T-helper 2 cell treated with Interferon-gamma antibody and Interleukin-4, amounts not matched to agents 5 μg/mL and 100 μg/mL, for 36 hours (primary cell): ENCODE measurements around the gene F12.
A peak's percentile ranks its signal among the peaks of the same experiment; 100 is the strongest.

Source experiments
- DNase-seq: peaks from one replicate; pipeline ENCODE4 v3.0.0; 2021; ENCODE audit warnings: low spot score
- H3K27ac Mint-ChIP-seq: one replicate; pipeline ENCODE4 v1.8.0; 2021; ENCODE audit warnings: mild to moderate bottlenecking, mixed read lengths
- H3K27me3 Mint-ChIP-seq: one replicate; pipeline ENCODE4 v1.8.0; 2021; ENCODE audit warnings: low read depth, mixed read lengths
- H3K36me3 Mint-ChIP-seq: one replicate; pipeline ENCODE4 v1.8.0; 2021; ENCODE audit warnings: low read depth, mixed read lengths
- H3K4me1 Mint-ChIP-seq: one replicate; pipeline ENCODE4 v1.8.0; 2021; ENCODE audit warnings: low read depth, mixed read lengths
- H3K4me3 Mint-ChIP-seq: one replicate; pipeline ENCODE4 v1.8.0; 2022; ENCODE audit warnings: mild to moderate bottlenecking, moderate library complexity, mixed read lengths
- H3K9me3 Mint-ChIP-seq: one replicate; pipeline ENCODE4 v1.8.0; 2021; ENCODE audit warnings: mixed read lengths

Gene F12

GRCh38 chr5:177372034-177372896 lies 37.1 kb downstream of the F12 start:
- H3K4me3 Mint-ChIP-seq, result peak overlapping the region; percentile 75
- DNase-seq, result no peak
- no peaks in the 10 kb centered on the region for H3K9me3 Mint-ChIP-seq
- peak overlapping the region; percentile 90 for H3K27ac Mint-ChIP-seq
- H3K27me3 Mint-ChIP-seq, result no peaks in the 10 kb centered on the region
- H3K36me3 Mint-ChIP-seq, result peaks cover 51% of the 10 kb centered on the region
- H3K4me1 Mint-ChIP-seq, result peaks cover 37% of the 10 kb centered on the region

- no peak for DNase-seq
- no peaks in the 10 kb centered on the region for H3K9me3 Mint-ChIP-seq
- H3K4me1 Mint-ChIP-seq, result peaks cover 39% of the 10 kb centered on the region
- peak overlapping the region; percentile 74 for H3K27ac Mint-ChIP-seq
- peaks cover 56% of the 10 kb centered on the region for H3K36me3 Mint-ChIP-seq
- H3K4me3 Mint-ChIP-seq, result peak overlapping the region; percentile 66
- no peaks in the 10 kb centered on the region for H3K27me3 Mint-ChIP-seq
Observed at GRCh38 chr5:177371120-177372033, 38.0 kb downstream of the F12 start.

DNA sequence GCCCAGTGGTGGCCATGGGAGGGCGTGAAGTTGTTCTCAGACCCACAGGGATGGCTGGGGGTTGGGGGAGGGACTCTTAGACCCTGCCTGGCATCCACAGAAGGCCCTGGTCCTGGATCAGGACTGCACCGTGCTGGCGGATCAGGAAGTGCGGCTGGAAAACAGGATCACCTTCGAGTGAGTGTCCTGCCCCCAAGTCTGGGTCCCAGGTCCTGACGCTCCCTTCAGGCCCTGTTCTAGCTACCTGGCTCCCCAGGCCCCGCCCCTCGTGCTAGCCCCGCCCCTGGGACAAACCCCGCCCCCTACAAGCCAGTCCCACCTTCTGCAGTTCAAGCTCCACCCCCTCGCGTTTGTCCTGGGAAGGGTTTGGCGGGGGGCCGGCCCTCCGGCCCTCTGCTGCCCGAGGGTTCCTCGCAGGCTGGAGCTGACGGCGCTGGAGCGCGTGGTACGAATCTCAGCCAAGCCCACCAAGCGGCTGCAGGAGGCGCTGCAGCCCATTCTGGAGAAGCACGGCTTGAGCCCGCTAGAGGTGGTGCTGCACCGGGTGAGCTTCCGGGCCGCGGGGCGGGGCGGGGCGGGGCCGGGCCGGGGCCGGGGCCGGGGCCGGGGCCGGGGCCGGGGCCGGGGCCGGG lies 38.8 kb downstream of the F12 start:
- Mint-ChIP-seq H3K36me3 (peaks cover 60% of the 10 kb centered on the region), H3K9me3 (no peaks in the 10 kb centered on the region), H3K4me1 (peaks cover 42% of the 10 kb centered on the region), H3K27ac (no peak overlapping the region), H3K27me3 (no peaks in the 10 kb centered on the region), H3K4me3 (peak overlapping the region; percentile 54)
- DNase-seq, result peak; percentile 52

- DNase-seq, result no peak
- Mint-ChIP-seq H3K27me3 (no peaks in the 10 kb centered on the region), H3K36me3 (peaks cover 62% of the 10 kb centered on the region), H3K9me3 (no peaks in the 10 kb centered on the region), H3K27ac (peak overlapping the region; percentile 3), H3K4me1 (peaks cover 42% of the 10 kb centered on the region), H3K4me3 (no peak overlapping the region)
Observed at GRCh38 chr5:177369645-177370440, 39.5 kb downstream of the F12 start.

GRCh38 chr5:177368869-177369644 lies 40.3 kb downstream of the F12 start:
- H3K27me3 Mint-ChIP-seq, result no peaks in the 10 kb centered on the region
- DNase-seq, result no peak
- H3K4me1 Mint-ChIP-seq, result peaks cover 49% of the 10 kb centered on the region

DNA sequence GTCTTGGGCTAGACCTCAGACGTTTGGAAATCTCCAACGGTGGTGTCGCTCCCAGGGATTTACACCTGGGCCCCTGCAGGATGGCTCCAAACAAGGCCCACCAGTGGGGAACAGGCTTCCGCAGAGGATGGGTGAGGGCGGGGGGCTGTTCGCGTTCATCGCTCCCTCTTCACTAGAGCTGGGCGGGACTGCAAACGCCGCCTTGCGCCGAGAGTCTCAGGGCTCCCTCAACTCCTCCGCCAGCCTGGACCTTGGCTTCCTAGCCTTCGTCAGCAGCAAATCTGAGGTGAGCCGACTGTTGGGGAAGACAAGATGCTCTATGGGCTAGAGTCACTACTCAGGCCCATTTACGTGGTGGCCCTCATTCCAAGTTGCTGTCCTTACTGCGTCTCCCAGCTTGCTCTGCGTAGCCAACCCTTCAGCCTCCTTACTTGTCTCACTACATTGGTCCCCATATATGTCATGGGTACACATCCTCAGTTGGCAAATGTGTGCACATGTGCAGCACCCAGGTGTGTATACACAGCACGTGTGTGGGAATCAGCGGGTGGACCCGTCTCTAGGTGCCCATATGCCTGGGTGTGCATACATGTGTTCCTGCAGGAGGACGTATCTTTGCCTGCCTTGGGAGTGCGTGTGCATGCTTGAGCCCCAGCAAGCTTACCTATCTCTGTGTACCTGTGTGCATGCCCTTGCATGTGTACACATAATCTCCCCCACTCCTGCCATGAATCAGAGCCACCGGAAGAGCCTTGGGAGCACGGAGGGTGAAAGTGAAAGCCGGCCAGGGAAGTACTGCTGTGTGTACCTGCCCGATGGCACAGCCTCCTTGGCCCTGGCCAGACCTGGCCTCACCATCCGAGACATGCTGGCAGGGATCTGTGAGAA lies 41.1 kb downstream of the F12 start:
- Mint-ChIP-seq H3K9me3 (no peaks in the 10 kb centered on the region), H3K36me3 (peaks cover 57% of the 10 kb centered on the region), H3K27me3 (no peaks in the 10 kb centered on the region), H3K4me3 (no peak overlapping the region), H3K27ac (no peak overlapping the region), H3K4me1 (peaks cover 47% of the 10 kb centered on the region)
- DNase-seq, result no peak

More at GRCh38 chr5:177368869-177369644, 40.3 kb downstream of the F12 start:
- Mint-ChIP-seq H3K9me3 (no peaks in the 10 kb centered on the region), H3K27ac (peak overlapping the region; percentile 3), H3K36me3 (peaks cover 61% of the 10 kb centered on the region), H3K4me3 (no peak overlapping the region)

GRCh38 chr5:177367323-177367848 lies 42.0 kb downstream of the F12 start:
- H3K4me3 Mint-ChIP-seq, result no peak overlapping the region
- H3K4me1 Mint-ChIP-seq, result peaks cover 45% of the 10 kb centered on the region
- no peak for DNase-seq
- no peaks in the 10 kb centered on the region for H3K27me3 Mint-ChIP-seq
- no peaks in the 10 kb centered on the region for H3K9me3 Mint-ChIP-seq
- H3K36me3 Mint-ChIP-seq, result peaks cover 50% of the 10 kb centered on the region
- H3K27ac Mint-ChIP-seq, result no peak overlapping the region

- H3K4me1 Mint-ChIP-seq, result peaks cover 46% of the 10 kb centered on the region
- H3K4me3 Mint-ChIP-seq, result no peak overlapping the region
- no peaks in the 10 kb centered on the region for H3K27me3 Mint-ChIP-seq
- H3K9me3 Mint-ChIP-seq, result no peaks in the 10 kb centered on the region
- no peak overlapping the region for H3K27ac Mint-ChIP-seq
- peaks cover 51% of the 10 kb centered on the region for H3K36me3 Mint-ChIP-seq
- DNase-seq, result no peak
Observed at GRCh38 chr5:177366528-177367322, 42.6 kb downstream of the F12 start.

- H3K36me3 Mint-ChIP-seq, result peaks cover 48% of the 10 kb centered on the region
- DNase-seq, result no peak
- H3K27ac Mint-ChIP-seq, result no peak overlapping the region
- H3K27me3 Mint-ChIP-seq, result no peaks in the 10 kb centered on the region
- H3K4me3 Mint-ChIP-seq, result no peak overlapping the region
- peaks cover 46% of the 10 kb centered on the region for H3K4me1 Mint-ChIP-seq
- H3K9me3 Mint-ChIP-seq, result no peaks in the 10 kb centered on the region
Observed at GRCh38 chr5:177365845-177366527, 43.4 kb downstream of the F12 start.

DNA sequence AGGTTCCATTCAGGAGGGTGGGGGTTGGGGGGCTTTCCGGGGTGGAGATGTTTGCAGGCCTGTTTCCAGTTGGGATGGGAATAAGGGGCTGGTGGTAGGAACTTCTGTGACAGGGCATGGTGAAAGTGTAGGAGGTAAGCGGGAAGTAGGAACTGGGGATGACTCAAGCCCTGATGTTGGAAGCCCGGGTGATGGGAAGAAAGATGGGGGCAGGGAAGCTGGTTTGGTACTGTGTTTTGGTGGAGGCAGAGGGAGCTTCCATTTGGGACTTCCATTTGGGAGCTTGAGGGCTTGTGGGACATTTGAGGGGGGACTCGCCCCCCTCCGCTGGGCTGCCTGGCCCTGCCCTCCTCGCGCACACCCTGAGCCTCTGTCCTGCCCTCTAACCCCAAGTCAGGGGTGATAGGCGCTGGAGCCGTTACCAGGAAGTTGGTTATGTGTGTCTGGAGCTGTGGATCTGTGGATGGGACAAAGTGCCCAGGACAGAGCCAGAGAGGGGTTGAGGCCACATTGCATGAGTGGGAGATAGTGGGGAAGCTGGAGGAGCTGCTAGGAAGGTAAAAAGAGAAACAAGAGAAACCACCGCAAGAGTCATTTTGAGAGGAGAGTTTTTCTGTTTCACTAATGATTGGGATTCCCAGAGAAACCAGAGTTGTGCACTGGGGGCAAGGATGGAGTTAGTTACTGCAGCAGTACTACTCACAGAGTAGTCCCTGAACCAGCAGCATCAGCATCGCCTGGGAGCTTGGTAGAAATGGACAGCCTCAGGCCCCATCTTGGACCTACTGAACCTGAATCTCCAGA lies 45.0 kb downstream of the F12 start:
- Mint-ChIP-seq H3K4me1 (peaks cover 51% of the 10 kb centered on the region), H3K4me3 (peak overlapping the region; percentile 43), H3K9me3 (no peaks in the 10 kb centered on the region), H3K36me3 (peaks cover 50% of the 10 kb centered on the region), H3K27ac (peak overlapping the region; percentile 63), H3K27me3 (no peaks in the 10 kb centered on the region)
- peak; percentile 44 for DNase-seq
